Measurements from ENCODE around the gene KCNK3.
"Not testable (repeated sequence)": the region's sequence is repeated elsewhere in the genome, so short reads cannot be mapped to it uniquely, and the experiment has no call there.

The KCNK3 gene

GRCh38 chr2:26730549-26731344 lies 38.2 kb downstream of the KCNK3 start:
- DNase-seq (ENCODE audit: low read depth): no peak

GRCh38 chr2:26731714-26732113 lies 39.2 kb downstream of the KCNK3 start:
- DNase-seq (ENCODE audit: low read depth): no peak

GRCh38 chr2:26732446-26732845 lies 39.9 kb downstream of the KCNK3 start:
- DNase-seq (ENCODE audit: low read depth): no peak

GRCh38 chr2:26733413-26733812 lies 40.9 kb downstream of the KCNK3 start:
- DNase-seq (ENCODE audit: low read depth): no peak

GRCh38 chr2:26735097-26735496 lies 42.6 kb downstream of the KCNK3 start:
- DNase-seq (ENCODE audit: low read depth): no peak

GRCh38 chr2:26735883-26736588 lies 43.5 kb downstream of the KCNK3 start:
- DNase-seq (ENCODE audit: low read depth): no peak

GRCh38 chr2:26737221-26737620 lies 44.7 kb downstream of the KCNK3 start:
- no peak for DNase-seq (ENCODE audit: low read depth)

- DNase-seq (ENCODE audit: low read depth): no peak
Measured at GRCh38 chr2:26738481-26738880, 46.0 kb downstream of the KCNK3 start.

GRCh38 chr2:26739514-26739913 lies 47.0 kb downstream of the KCNK3 start:
- DNase-seq (ENCODE audit: low read depth): no peak

- no peak for DNase-seq (ENCODE audit: low read depth)
Measured at GRCh38 chr2:26740346-26740745, 47.8 kb downstream of the KCNK3 start.

- no peak for DNase-seq (ENCODE audit: low read depth)
Measured at GRCh38 chr2:26740890-26741302, 48.4 kb downstream of the KCNK3 start.

- DNase-seq (ENCODE audit: low read depth): no peak
Measured at GRCh38 chr2:26742048-26742770, 49.7 kb downstream of the KCNK3 start.

GRCh38 chr2:26743852-26744251 lies 51.3 kb downstream of the KCNK3 start:
- no peak for DNase-seq (ENCODE audit: low read depth)

GRCh38 chr2:26744953-26745352 lies 52.4 kb downstream of the KCNK3 start:
- no peak for DNase-seq (ENCODE audit: low read depth)

- peak; percentile 57 for DNase-seq (ENCODE audit: low read depth)
Measured at GRCh38 chr2:26745609-26746327, 53.2 kb downstream of the KCNK3 start.

- DNase-seq (ENCODE audit: low read depth): no peak
Measured at GRCh38 chr2:26746934-26747333, 54.4 kb downstream of the KCNK3 start.

- not testable (repeated sequence) for DNase-seq (ENCODE audit: low read depth)
Measured at GRCh38 chr2:26749787-26750420, 57.4 kb downstream of the KCNK3 start.

- DNase-seq (ENCODE audit: low read depth): not testable (repeated sequence)
Measured at GRCh38 chr2:26750467-26750866, 57.9 kb downstream of the KCNK3 start.

- DNase-seq (ENCODE audit: low read depth): no peak
Measured at GRCh38 chr2:26752656-26753055, 60.1 kb downstream of the KCNK3 start.

GRCh38 chr2:26754539-26754938 lies 62.0 kb downstream of the KCNK3 start:
- DNase-seq (ENCODE audit: low read depth): no peak

- no peak for DNase-seq (ENCODE audit: low read depth)
Measured at GRCh38 chr2:26754972-26755670, 62.6 kb downstream of the KCNK3 start.

All from activated T-helper 9 cell treated with anti-CD3 and anti-CD28 coated beads, Interleukin-2, amount 50 U/mL, for 16 hours (primary cell).